AG09319 (cell line): ENCODE results near the gene ARHGAP44.

ENCODE experiments used
- DNase-seq: peaks from one replicate; pipeline ENCODE4 v3.0.0-alpha.2; 2010; ENCODE audit warnings: low read depth; ENCODE audit errors: extremely low read depth
- TF ChIP-seq, protein P1 (sequence below): IDR thresholded peaks from 2 replicates; pipeline ENCODE4 v1.5.1; 2011; ENCODE audit warnings: low read depth, mild to moderate bottlenecking, inconsistent platforms, low read length, moderate library complexity

Gene ARHGAP44

GRCh38 chr17:12789481-12790248 lies at the start of gene ARHGAP44:
Gene ARHGAP44, plus strand, starts transcription at chr17:12789498. Its CDS starts 341 bp downstream, at chr17:12789839.
- TF ChIP-seq, protein P1, sequence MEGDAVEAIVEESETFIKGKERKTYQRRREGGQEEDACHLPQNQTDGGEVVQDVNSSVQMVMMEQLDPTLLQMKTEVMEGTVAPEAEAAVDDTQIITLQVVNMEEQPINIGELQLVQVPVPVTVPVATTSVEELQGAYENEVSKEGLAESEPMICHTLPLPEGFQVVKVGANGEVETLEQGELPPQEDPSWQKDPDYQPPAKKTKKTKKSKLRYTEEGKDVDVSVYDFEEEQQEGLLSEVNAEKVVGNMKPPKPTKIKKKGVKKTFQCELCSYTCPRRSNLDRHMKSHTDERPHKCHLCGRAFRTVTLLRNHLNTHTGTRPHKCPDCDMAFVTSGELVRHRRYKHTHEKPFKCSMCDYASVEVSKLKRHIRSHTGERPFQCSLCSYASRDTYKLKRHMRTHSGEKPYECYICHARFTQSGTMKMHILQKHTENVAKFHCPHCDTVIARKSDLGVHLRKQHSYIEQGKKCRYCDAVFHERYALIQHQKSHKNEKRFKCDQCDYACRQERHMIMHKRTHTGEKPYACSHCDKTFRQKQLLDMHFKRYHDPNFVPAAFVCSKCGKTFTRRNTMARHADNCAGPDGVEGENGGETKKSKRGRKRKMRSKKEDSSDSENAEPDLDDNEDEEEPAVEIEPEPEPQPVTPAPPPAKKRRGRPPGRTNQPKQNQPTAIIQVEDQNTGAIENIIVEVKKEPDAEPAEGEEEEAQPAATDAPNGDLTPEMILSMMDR = no peak
- peak; percentile 11 for DNase-seq

DNA sequence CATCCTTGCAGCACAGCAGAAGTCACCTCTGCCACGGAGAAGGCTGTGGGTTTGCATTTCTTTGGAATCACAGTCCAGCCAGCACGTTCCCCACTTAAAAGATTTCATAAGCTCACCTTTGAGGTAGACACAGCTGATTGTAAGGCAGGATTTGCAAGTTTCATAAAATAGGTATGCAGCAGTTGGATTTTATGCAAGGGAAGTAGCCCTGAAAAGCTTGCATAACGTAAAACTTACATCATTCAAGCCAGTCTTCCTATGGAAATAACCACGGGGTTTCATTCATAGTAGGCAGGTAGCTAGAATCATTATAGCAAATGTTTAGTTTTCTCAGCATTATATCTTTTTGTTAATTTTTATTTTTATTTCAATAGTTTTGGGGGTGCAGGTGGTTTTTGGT lies 49.8 kb upstream of the ARHGAP44 start:
- no peak for DNase-seq
- TF ChIP-seq, protein P1 = no peak

DNA sequence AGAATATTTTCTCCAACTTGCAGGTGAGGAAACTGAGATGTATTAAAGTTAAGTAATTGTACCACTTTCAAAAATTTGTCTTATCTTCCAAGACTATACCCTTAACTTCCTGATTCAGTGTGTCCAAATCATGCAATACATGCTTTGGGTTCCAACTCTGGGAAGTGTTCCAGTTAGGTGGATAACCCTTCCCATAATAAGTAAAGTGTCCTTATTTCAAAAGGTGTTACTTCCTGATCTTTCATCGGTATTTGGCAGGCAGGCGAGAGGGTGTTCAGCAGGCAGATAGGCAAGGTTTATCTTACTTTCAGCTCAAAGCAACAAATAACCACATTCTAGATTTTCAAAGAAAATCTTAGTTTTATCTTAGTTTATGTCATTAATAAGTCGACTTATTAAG lies 46.3 kb upstream of the ARHGAP44 start:
- TF ChIP-seq, protein P1 = no peak
- DNase-seq = no peak

DNA sequence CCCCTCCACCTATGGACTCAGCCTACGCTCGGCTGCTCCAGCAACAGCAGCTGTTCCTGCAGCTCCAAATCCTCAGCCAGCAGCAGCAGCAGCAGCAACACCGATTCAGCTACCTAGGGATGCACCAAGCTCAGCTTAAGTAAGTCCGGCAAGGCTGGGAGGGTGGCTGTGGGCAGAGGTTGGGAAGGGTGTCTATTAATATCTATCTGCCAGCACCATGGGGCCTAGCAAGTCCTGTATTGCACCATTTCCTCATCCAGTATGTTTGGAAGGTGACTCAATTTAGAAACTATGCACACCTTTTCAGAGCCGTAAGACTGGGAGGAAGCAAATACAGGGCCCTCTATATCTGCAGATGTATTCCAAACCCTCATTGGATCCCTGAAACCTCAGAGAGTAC lies 45.0 kb upstream of the ARHGAP44 start:
- DNase-seq = no peak
- TF ChIP-seq, protein P1 = no peak

GRCh38 chr17:12744786-12745185 lies 44.5 kb upstream of the ARHGAP44 start:
- DNase-seq = no peak
- TF ChIP-seq, protein P1 = no peak

- TF ChIP-seq, protein P1 = no peak
- no peak for DNase-seq
These were observed 43.8 kb upstream of the ARHGAP44 start for GRCh38 chr17:12745486-12745885.

- no peak for DNase-seq
- TF ChIP-seq, protein P1 = no peak
These were observed 32.5 kb upstream of the ARHGAP44 start for GRCh38 chr17:12756786-12757185.
